DMS153 treated with DMSO at 0.1 percent for 48 hours (cell line): ENCODE data around the gene EFCC1.

Experiments
- DNase-seq: peaks from one replicate; lab custom pipeline; 2025; ENCODE audit not compliant: unreplicated experiment; lab: John Stamatoyannopoulos, UW

EFCC1 gene

GRCh38 chr3:128994581-128995546 lies 6.2 kb upstream of the EFCC1 start:
- DNase-seq, result no peak

- no peak for DNase-seq
Measured at GRCh38 chr3:128995737-128996136, 5.4 kb upstream of the EFCC1 start.

- no peak for DNase-seq
Measured at GRCh38 chr3:128996200-128996599, 4.9 kb upstream of the EFCC1 start.

GRCh38 chr3:128996726-128997125 lies 4.4 kb upstream of the EFCC1 start:
- no peak for DNase-seq

GRCh38 chr3:128997486-128998133 lies 3.5 kb upstream of the EFCC1 start:
- no peak for DNase-seq

- DNase-seq, result peak; percentile 32
Measured at GRCh38 chr3:128998561-128998960, 2.5 kb upstream of the EFCC1 start.

GRCh38 chr3:128999102-128999501 lies 2.0 kb upstream of the EFCC1 start:
- DNase-seq, result peak; percentile 6

GRCh38 chr3:129000742-129001100 lies 383 bp upstream of the EFCC1 start:
- no peak for DNase-seq

GRCh38 chr3:129001806-129002572 lies 885 bp downstream of the EFCC1 start:
- DNase-seq, result no peak

GRCh38 chr3:129002573-129003569 lies 1.8 kb downstream of the EFCC1 start:
- DNase-seq, result no peak

- peak; percentile 66 for DNase-seq
Measured at GRCh38 chr3:129003578-129004112, 2.5 kb downstream of the EFCC1 start.

- DNase-seq, result peak; percentile 11
Measured at GRCh38 chr3:129004639-129005295, 3.7 kb downstream of the EFCC1 start.

GRCh38 chr3:129005526-129006303 lies 4.6 kb downstream of the EFCC1 start:
- peak; percentile 68 for DNase-seq

GRCh38 chr3:129006864-129007263 lies 5.8 kb downstream of the EFCC1 start:
- DNase-seq, result no peak

- DNase-seq, result no peak
Measured at GRCh38 chr3:129007792-129008191, 6.7 kb downstream of the EFCC1 start.

- DNase-seq, result no peak
Measured at GRCh38 chr3:129009266-129009665, 8.2 kb downstream of the EFCC1 start.

GRCh38 chr3:129010310-129010956 lies 9.3 kb downstream of the EFCC1 start:
- no peak for DNase-seq

GRCh38 chr3:129013491-129013891 lies 12.4 kb downstream of the EFCC1 start:
- no peak for DNase-seq
